ENCODE results near the gene REPS2. TPM values are rescaled to one million over a fixed set of nuclear protein-coding genes. Genes with fewer than 3 reads are reported as not detected.

The REPS2 gene
- total and polyA plus RNA-seq, 9 of the 15 experiments (the other 6 are each of a cell fraction or from before 2014, with no cell fraction given), result 0.01 to 0.07 (median 0.01) TPM; not detected in 3

DNA sequence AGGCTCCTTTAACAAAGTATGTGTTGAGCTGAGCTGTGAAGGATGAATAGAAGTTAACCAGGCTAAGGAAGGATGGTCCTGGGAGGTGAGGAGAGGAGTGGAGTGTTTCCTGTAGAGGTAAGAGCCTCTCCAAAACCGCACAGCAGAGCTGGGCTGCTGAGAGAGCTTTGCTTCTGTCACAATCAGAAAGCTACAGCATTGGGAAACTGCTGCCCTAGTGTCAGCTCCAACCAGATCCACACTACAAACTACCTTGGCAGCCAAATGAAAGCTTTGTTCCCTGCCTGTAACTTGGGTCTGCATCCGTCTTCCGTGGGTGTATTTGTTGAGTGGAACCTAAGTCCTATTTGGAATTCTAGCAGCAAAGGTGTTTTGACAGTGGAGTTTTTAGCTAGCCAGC, 91.8 kb downstream of the REPS2 start (continued):
- TF ChIP-seq TFAM (CRISPR knock-in tag; conservative IDR thresholded peaks at IDR 0.05), result no peak

DNA sequence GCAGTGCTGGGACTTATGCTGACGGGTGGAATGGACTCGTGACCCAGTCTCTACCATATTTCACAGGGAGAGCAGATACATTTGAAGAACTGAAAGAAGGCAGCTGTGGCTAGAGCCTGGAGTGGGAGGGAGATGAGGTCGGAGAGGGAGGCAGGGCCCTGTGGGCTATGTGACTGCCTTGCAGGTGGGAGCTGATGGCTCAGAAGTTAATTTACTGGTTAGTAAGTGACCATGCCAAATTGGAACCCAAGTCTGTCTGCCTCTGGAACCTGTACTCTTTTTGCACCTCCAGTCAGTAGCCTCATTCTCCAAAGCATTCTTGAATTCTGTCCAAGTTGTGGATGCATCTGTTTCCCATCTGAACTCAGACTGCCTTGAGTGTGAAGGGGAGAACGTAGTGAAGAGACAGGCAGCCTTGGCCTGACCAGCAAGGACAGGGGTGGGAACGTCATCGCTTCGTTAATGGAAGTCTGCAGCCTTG, 92.3 kb downstream of the REPS2 start:
- TF ChIP-seq SREBF2 (CRISPR knock-in tag; IDR thresholded peaks at IDR 0.05) (no peak), ZNF253 (CRISPR knock-in tag; conservative IDR thresholded peaks at IDR 0.05) (no peak), HNRNPL (IDR thresholded peaks at IDR 0.05; ENCODE audit: low read depth, low read length) (no peak), STAT5B (CRISPR knock-in tag; IDR thresholded peaks at IDR 0.05) (no peak), TGIF2 (CRISPR knock-in tag; IDR thresholded peaks at IDR 0.05) (no peak), CEBPB (tag; IDR thresholded peaks at IDR 0.05) (no peak), KLF1 (tag; IDR thresholded peaks at IDR 0.05) (no peak), ZNF699 (CRISPR knock-in tag; IDR thresholded peaks at IDR 0.05; ENCODE audit: insufficient replicate concordance) (no peak)
- TF ChIP-seq, protein P1, sequence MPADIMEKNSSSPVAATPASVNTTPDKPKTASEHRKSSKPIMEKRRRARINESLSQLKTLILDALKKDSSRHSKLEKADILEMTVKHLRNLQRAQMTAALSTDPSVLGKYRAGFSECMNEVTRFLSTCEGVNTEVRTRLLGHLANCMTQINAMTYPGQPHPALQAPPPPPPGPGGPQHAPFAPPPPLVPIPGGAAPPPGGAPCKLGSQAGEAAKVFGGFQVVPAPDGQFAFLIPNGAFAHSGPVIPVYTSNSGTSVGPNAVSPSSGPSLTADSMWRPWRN (IDR thresholded peaks at IDR 0.05; ENCODE audit: low read depth), result no peak
- TF ChIP-seq, protein P2, sequence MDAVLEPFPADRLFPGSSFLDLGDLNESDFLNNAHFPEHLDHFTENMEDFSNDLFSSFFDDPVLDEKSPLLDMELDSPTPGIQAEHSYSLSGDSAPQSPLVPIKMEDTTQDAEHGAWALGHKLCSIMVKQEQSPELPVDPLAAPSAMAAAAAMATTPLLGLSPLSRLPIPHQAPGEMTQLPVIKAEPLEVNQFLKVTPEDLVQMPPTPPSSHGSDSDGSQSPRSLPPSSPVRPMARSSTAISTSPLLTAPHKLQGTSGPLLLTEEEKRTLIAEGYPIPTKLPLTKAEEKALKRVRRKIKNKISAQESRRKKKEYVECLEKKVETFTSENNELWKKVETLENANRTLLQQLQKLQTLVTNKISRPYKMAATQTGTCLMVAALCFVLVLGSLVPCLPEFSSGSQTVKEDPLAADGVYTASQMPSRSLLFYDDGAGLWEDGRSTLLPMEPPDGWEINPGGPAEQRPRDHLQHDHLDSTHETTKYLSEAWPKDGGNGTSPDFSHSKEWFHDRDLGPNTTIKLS (IDR thresholded peaks at IDR 0.05; ENCODE audit: borderline replicate concordance, low read depth), result no peak
- TF ChIP-seq, protein P3, sequence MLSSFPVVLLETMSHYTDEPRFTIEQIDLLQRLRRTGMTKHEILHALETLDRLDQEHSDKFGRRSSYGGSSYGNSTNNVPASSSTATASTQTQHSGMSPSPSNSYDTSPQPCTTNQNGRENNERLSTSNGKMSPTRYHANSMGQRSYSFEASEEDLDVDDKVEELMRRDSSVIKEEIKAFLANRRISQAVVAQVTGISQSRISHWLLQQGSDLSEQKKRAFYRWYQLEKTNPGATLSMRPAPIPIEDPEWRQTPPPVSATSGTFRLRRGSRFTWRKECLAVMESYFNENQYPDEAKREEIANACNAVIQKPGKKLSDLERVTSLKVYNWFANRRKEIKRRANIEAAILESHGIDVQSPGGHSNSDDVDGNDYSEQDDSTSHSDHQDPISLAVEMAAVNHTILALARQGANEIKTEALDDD (IDR thresholded peaks at IDR 0.05), result no peak
- H3K4me2 ChIP-seq (ENCODE audit: insufficient read depth, low read length), result no peak overlapping the region
- POLR2A ChIA-PET, result interaction anchor here (1.3 kb wide), 1 partner anchor 17 kb away, joined by 4 read pairs; no protein-coding TSS in a partner anchor
- ATAC-seq (no peak), DNase-seq (ENCODE audit: extremely low read depth in 1 of 4, low spot score in 3 of 4) (no peak), FAIRE-seq (no peak)
- no peak overlapping the region for H3K4me3 ChIP-seq
- no peaks in the 10 kb centered on the region for H3K4me1 ChIP-seq (replicated peaks in 1 of 2; ENCODE audit: control insufficient read depth in 2 of 2, insufficient read depth in 2 of 2, low read length in 2 of 2)
- no peaks in the 10 kb centered on the region for H3K9me3 ChIP-seq (replicated peaks; ENCODE audit: control insufficient read depth, insufficient read depth, low read depth, low read length)
- H3K9me1 ChIP-seq (ENCODE audit: control insufficient read depth, insufficient read depth, low read length), result no peaks in the 10 kb centered on the region
- H3K79me2 ChIP-seq (ENCODE audit: control insufficient read depth, insufficient read depth, low read length), result no peaks in the 10 kb centered on the region
- 3% methylated on average over 5 of the region's 7 CpGs for WGBS (ENCODE audit: insufficient coverage, low coverage, missing lambda C conversion rate)
- intact Hi-C loops (cut with micrococcal nuclease) (no loop called here), in situ Hi-C loops (cut with MboI) (no loop called here)
- H2AFZ ChIP-seq (ENCODE audit: low read depth, low read length), result no peak overlapping the region
- no peaks in the 10 kb centered on the region for H4K20me1 ChIP-seq (replicated peaks; ENCODE audit: control insufficient read depth, insufficient read depth, low read length)
- no TSS peak for BruUV-seq (replicated peaks)
- peaks cover 0 to 4% of the 10 kb centered on the region in 2 experiments; a peak in 2 of 5 replicates for H3K27me3 ChIP-seq (ENCODE audit: control insufficient read depth in 2 of 2, insufficient read depth in 2 of 2, low read length in 2 of 2)
- CTCF ChIA-PET (ENCODE audit: low intra/inter-chr PET ratio), result no interaction called here
- H3K9ac ChIP-seq (ENCODE audit: insufficient read depth in 1 of 2, low read depth in 2 of 2, low read length in 2 of 2), result no peak overlapping the region
- no peak overlapping the region for H3K27ac ChIP-seq (ENCODE audit: extremely low read depth, low read depth, low read length)
- no peaks in the 10 kb centered on the region for H3K36me3 ChIP-seq (ENCODE audit: control insufficient read depth, insufficient read depth, low read length)
